ENCODE measurements around the gene NKX1-1.
"Not testable (repeated sequence)": the region's sequence is repeated elsewhere in the genome, so short reads cannot be mapped to it uniquely, and the experiment has no call there.

- not testable (repeated sequence) for TF ChIP-seq CTCF, POLR2AphosphoS5, POLR2A (IDR thresholded peaks at IDR 0.05)
These were observed 37.5 kb upstream of the NKX1-1 start for GRCh38 chr4:1443688-1444172.
